ENCODE measurements around the gene ZC3H4.

The ZC3H4 gene

GRCh38 chr19:47049307-47049700 is 64.3 kb downstream of the ZC3H4 start:
- no peak for DNase-seq (ENCODE audit: low read depth, low spot score)

GRCh38 chr19:47047763-47048405 is 65.7 kb downstream of the ZC3H4 start:
- DNase-seq (ENCODE audit: low read depth, low spot score): peak; percentile 40

GRCh38 chr19:47047272-47047762 is 66.3 kb downstream of the ZC3H4 start:
- no peak for DNase-seq (ENCODE audit: low read depth, low spot score)

- no peak for DNase-seq (ENCODE audit: low read depth, low spot score)
Measured at GRCh38 chr19:47045867-47046470, 67.6 kb downstream of the ZC3H4 start.

- no peak for DNase-seq (ENCODE audit: low read depth, low spot score)
Measured at GRCh38 chr19:47044946-47045866, 68.4 kb downstream of the ZC3H4 start.

GRCh38 chr19:47040869-47041268 is 72.7 kb downstream of the ZC3H4 start:
- DNase-seq (ENCODE audit: low read depth, low spot score): no peak

GRCh38 chr19:47039239-47039874 is 74.2 kb downstream of the ZC3H4 start:
- DNase-seq (ENCODE audit: low read depth, low spot score): no peak

- DNase-seq (ENCODE audit: low read depth, low spot score): no peak
Measured at GRCh38 chr19:47037766-47038165, 75.8 kb downstream of the ZC3H4 start.

GRCh38 chr19:47036097-47036651 is 77.4 kb downstream of the ZC3H4 start:
- DNase-seq (ENCODE audit: low read depth, low spot score): no peak

- DNase-seq (ENCODE audit: low read depth, low spot score): peak; percentile 90
Measured at GRCh38 chr19:47035127-47036096, 78.2 kb downstream of the ZC3H4 start.

GRCh38 chr19:47032171-47032811 is 81.3 kb downstream of the ZC3H4 start:
- peak; percentile 21 for DNase-seq (ENCODE audit: low read depth, low spot score)

- no peak for DNase-seq (ENCODE audit: low read depth, low spot score)
Measured at GRCh38 chr19:47028195-47028601, 85.4 kb downstream of the ZC3H4 start.

GRCh38 chr19:47027586-47028088 is 85.9 kb downstream of the ZC3H4 start:
- DNase-seq (ENCODE audit: low read depth, low spot score): no peak

GRCh38 chr19:47026889-47027288 is 86.7 kb downstream of the ZC3H4 start:
- no peak for DNase-seq (ENCODE audit: low read depth, low spot score)

- no peak for DNase-seq (ENCODE audit: low read depth, low spot score)
Measured at GRCh38 chr19:47026156-47026555, 87.4 kb downstream of the ZC3H4 start.

- DNase-seq (ENCODE audit: low read depth, low spot score): no peak
Measured at GRCh38 chr19:47024502-47024901, 89.1 kb downstream of the ZC3H4 start.

- no peak for DNase-seq (ENCODE audit: low read depth, low spot score)
Measured at GRCh38 chr19:47023448-47023794, 90.2 kb downstream of the ZC3H4 start.

GRCh38 chr19:47022541-47023447 is 90.8 kb downstream of the ZC3H4 start:
- DNase-seq (ENCODE audit: low read depth, low spot score): no peak

GRCh38 chr19:47022140-47022536 is 91.4 kb downstream of the ZC3H4 start:
- no peak for DNase-seq (ENCODE audit: low read depth, low spot score)

All from activated CD4-positive, CD25-positive, alpha-beta regulatory T cell treated with anti-CD3 and anti-CD28 coated beads, Interleukin-2, amount 50 U/mL, for 16 hours (primary cell).